ENCODE measurements around the gene PTPRM.

Gene PTPRM

GRCh38 chr18:8416212-8417019 is 849.3 kb downstream of the PTPRM start:
- Histone ChIP-seq H3K27ac (no peak overlapping the region), H3K4me1 (ENCODE audit: control insufficient read depth in 1 of 2, insufficient read depth in 1 of 2, low read depth in 1 of 2, low read length in 1 of 2) (no peaks in the 10 kb centered on the region), H3K9me3 (no peaks in the 10 kb centered on the region), H3K4me3 (ENCODE audit: low read depth in 1 of 2, low read length in 1 of 2) (no peak overlapping the region), H3K27me3 (no peaks in the 10 kb centered on the region), H3K36me3 (no peaks in the 10 kb centered on the region)
- TF ChIP-seq CTCF (IDR thresholded peaks at IDR 0.05): no peak

DNA sequence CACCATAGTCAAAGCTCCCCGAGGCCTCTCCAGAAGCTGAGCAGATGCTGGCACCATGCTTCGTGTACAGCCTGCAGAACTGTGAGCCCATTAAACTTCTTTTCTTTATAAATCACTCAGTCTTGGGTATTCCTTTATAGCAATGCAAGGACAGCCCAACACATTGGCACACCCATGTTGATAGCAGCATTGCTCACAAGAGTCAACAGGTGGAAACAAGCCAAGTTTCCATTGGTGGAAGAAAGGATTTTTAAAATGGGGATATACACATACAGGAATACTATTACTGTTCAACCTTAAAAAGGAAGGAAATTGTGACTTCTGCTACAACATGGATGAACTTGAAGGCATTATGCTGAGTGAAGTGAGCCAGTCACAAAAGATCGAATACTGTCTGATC is 855.3 kb downstream of the PTPRM start:
- Histone ChIP-seq H3K9me3 (no peaks in the 10 kb centered on the region), H3K4me1 (ENCODE audit: control insufficient read depth in 1 of 2, insufficient read depth in 1 of 2, low read depth in 1 of 2, low read length in 1 of 2) (no peaks in the 10 kb centered on the region), H3K27ac (no peak overlapping the region), H3K27me3 (no peaks in the 10 kb centered on the region), H3K36me3 (no peaks in the 10 kb centered on the region), H3K4me3 (ENCODE audit: low read depth in 1 of 2, low read length in 1 of 2) (no peak overlapping the region)
- no peak for TF ChIP-seq CTCF (IDR thresholded peaks at IDR 0.05)

GRCh38 chr18:8423051-8423557 is 856.0 kb downstream of the PTPRM start:
- Histone ChIP-seq H3K27ac (no peak overlapping the region), H3K4me3 (ENCODE audit: low read depth in 1 of 2, low read length in 1 of 2) (no peak overlapping the region), H3K9me3 (no peaks in the 10 kb centered on the region), H3K4me1 (ENCODE audit: control insufficient read depth in 1 of 2, insufficient read depth in 1 of 2, low read depth in 1 of 2, low read length in 1 of 2) (no peaks in the 10 kb centered on the region), H3K27me3 (no peaks in the 10 kb centered on the region), H3K36me3 (no peaks in the 10 kb centered on the region)
- TF ChIP-seq CTCF (IDR thresholded peaks at IDR 0.05): no peak

DNA sequence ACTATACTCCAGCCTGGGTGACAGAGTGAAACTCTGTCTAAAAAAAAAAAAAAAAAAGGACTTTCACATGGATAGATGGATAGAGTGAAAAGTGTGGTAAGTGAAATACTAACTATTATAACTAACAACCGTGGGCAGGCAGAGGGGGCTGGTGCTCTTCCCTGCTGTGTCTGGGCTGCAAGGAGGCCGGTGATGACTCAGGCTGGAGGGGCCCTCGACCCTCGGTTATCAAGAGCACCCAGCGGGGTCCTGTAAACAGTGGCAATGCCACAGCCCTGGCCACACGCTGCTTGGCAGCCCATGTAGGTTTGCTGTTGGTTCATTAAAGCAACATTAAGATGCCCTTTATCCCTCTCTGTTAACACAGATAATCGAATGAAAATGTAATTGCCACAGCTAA is 857.4 kb downstream of the PTPRM start:
- Histone ChIP-seq H3K27me3 (no peaks in the 10 kb centered on the region), H3K4me1 (ENCODE audit: control insufficient read depth in 1 of 2, insufficient read depth in 1 of 2, low read depth in 1 of 2, low read length in 1 of 2) (no peaks in the 10 kb centered on the region), H3K9me3 (no peaks in the 10 kb centered on the region), H3K4me3 (ENCODE audit: low read depth in 1 of 2, low read length in 1 of 2) (no peak overlapping the region), H3K27ac (no peak overlapping the region), H3K36me3 (no peaks in the 10 kb centered on the region)
- TF ChIP-seq CTCF (IDR thresholded peaks at IDR 0.05): no peak

- Histone ChIP-seq H3K4me3 (ENCODE audit: low read depth in 1 of 2, low read length in 1 of 2) (no peak overlapping the region), H3K9me3 (no peaks in the 10 kb centered on the region), H3K27me3 (no peaks in the 10 kb centered on the region), H3K27ac (no peak overlapping the region), H3K4me1 (ENCODE audit: control insufficient read depth in 1 of 2, insufficient read depth in 1 of 2, low read depth in 1 of 2, low read length in 1 of 2) (no peaks in the 10 kb centered on the region), H3K36me3 (no peaks in the 10 kb centered on the region)
- no peak for TF ChIP-seq CTCF (IDR thresholded peaks at IDR 0.05)
Observed at GRCh38 chr18:8424917-8425725, 858.0 kb downstream of the PTPRM start.

Measured in neutrophil (primary cell).